Neural crest cell (in vitro differentiated cells): ENCODE results near the gene CAB39. TPM values are rescaled to one million over a fixed set of nuclear protein-coding genes. Genes with fewer than 3 reads are reported as not detected.

Experiments
- DNase-seq: peaks from one replicate; pipeline ENCODE4 v3.0.0; 2021; ENCODE audit warnings: low read depth, mixed read lengths, low spot score
- H3K27ac Mint-ChIP-seq: one replicate; pipeline ENCODE4 v1.8.0; 2021; ENCODE audit warnings: mild to moderate bottlenecking, mixed read lengths; ENCODE audit not compliant: unreplicated experiment
- H3K27me3 Mint-ChIP-seq: 2 replicates; pipeline ENCODE4 v1.8.0; 2021; ENCODE audit warnings: low read depth, mild to moderate bottlenecking, mixed read lengths
- H3K36me3 Mint-ChIP-seq: 2 replicates; pipeline ENCODE4 v1.8.0; 2021; ENCODE audit warnings: low read depth, mild to moderate bottlenecking, mixed read lengths
- H3K4me1 Mint-ChIP-seq: 2 replicates; pipeline ENCODE4 v1.8.0; 2021; ENCODE audit warnings: mixed read lengths
- H3K4me3 Mint-ChIP-seq: one replicate; pipeline ENCODE4 v1.8.0; 2021; ENCODE audit warnings: mild to moderate bottlenecking, mixed read lengths
- H3K9me3 Mint-ChIP-seq: 2 replicates; pipeline ENCODE4 v1.8.0; 2021; ENCODE audit warnings: mixed read lengths
- total RNA-seq: library from RNA; stranded (reverse); gene quantifications from 2 replicates; pipeline ENCODE4 v1.2.1, GENCODE V29; 2021
- TF ChIP-seq, protein P1 (sequence below): fragments of 200-600 bp; sonication (generic); conservative IDR thresholded peaks from 2 replicates; pipeline ENCODE4 v1.5.0; 2021; ENCODE audit warnings: antibody characterized with exemption, mild to moderate bottlenecking

Gene CAB39
- total RNA-seq, 1 donor from 2014 or later = 40.6 TPM

- Mint-ChIP-seq H3K4me3 (no peak overlapping the region), H3K4me1 (no peaks in the 10 kb centered on the region), H3K27me3 (no peaks in the 10 kb centered on the region), H3K36me3 (no peaks in the 10 kb centered on the region), H3K27ac (no peak overlapping the region), H3K9me3 (no peaks in the 10 kb centered on the region)
- TF ChIP-seq, protein P1, sequence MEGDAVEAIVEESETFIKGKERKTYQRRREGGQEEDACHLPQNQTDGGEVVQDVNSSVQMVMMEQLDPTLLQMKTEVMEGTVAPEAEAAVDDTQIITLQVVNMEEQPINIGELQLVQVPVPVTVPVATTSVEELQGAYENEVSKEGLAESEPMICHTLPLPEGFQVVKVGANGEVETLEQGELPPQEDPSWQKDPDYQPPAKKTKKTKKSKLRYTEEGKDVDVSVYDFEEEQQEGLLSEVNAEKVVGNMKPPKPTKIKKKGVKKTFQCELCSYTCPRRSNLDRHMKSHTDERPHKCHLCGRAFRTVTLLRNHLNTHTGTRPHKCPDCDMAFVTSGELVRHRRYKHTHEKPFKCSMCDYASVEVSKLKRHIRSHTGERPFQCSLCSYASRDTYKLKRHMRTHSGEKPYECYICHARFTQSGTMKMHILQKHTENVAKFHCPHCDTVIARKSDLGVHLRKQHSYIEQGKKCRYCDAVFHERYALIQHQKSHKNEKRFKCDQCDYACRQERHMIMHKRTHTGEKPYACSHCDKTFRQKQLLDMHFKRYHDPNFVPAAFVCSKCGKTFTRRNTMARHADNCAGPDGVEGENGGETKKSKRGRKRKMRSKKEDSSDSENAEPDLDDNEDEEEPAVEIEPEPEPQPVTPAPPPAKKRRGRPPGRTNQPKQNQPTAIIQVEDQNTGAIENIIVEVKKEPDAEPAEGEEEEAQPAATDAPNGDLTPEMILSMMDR = no peak
- DNase-seq = no peak
Measured at GRCh38 chr2:230734247-230735175, 21.9 kb downstream of the CAB39 start.

DNA sequence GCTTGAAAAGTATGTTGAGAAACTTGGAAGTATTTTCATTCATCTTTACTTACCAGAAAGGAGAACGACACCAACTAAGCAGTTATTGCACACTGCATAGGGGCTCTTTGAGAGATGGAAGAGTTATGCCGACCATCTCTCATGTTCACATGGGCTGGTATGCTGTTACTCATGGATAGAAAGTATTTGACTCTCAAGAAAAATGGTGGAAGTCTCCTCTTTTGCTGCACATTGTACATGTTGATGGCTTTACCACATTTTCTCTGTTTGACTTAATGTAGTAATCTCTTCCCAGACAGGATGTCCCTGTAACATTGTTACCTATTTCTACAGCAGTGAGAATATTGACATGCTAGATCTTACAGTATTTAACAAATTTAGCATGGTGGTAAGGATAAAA lies 23.2 kb downstream of the CAB39 start:
- Mint-ChIP-seq H3K27me3 (no peaks in the 10 kb centered on the region), H3K27ac (no peak overlapping the region), H3K4me1 (no peaks in the 10 kb centered on the region), H3K4me3 (no peak overlapping the region), H3K36me3 (peaks cover 3% of the 10 kb centered on the region), H3K9me3 (no peaks in the 10 kb centered on the region)
- DNase-seq = no peak
- TF ChIP-seq, protein P1 = no peak

DNA sequence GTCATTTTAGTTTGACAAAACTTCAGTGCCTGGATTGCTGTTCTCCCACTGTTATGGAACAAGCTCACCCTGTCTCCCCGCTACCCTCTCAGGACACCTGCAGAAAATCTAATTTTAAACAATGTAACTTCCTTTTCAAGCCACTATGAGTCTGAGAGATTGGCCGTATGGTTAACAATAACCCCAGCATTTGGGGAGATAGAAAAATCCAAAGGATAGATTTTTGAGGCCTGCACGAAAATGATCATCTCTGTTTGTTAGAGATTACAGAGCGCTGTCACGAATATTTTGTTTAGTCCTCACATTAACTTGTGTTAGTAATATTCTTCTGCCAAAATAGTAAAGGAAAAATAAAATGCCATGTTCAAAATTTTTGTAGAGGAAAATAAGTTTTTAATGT lies 24.7 kb downstream of the CAB39 start:
- no peaks in the 10 kb centered on the region for H3K4me1 Mint-ChIP-seq
- no peaks in the 10 kb centered on the region for H3K9me3 Mint-ChIP-seq
- TF ChIP-seq, protein P1 = no peak

GRCh38 chr2:230737791-230738226 lies 25.2 kb downstream of the CAB39 start:
- DNase-seq = no peak
- no peaks in the 10 kb centered on the region for H3K27me3 Mint-ChIP-seq
- H3K9me3 Mint-ChIP-seq = no peaks in the 10 kb centered on the region
- TF ChIP-seq, protein P1 = no peak
- no peak overlapping the region for H3K4me3 Mint-ChIP-seq
- H3K36me3 Mint-ChIP-seq = peaks cover 3% of the 10 kb centered on the region
- H3K27ac Mint-ChIP-seq = no peak overlapping the region
- no peaks in the 10 kb centered on the region for H3K4me1 Mint-ChIP-seq

More for the DNA sequence above, 24.7 kb downstream of the CAB39 start:
- Mint-ChIP-seq H3K27me3 (no peaks in the 10 kb centered on the region), H3K4me3 (no peak overlapping the region), H3K36me3 (peaks cover 3% of the 10 kb centered on the region), H3K27ac (no peak overlapping the region)
- DNase-seq = no peak

GRCh38 chr2:230738391-230738811 lies 25.8 kb downstream of the CAB39 start:
- H3K9me3 Mint-ChIP-seq = no peaks in the 10 kb centered on the region
- TF ChIP-seq, protein P1 = no peak
- no peaks in the 10 kb centered on the region for H3K27me3 Mint-ChIP-seq
- no peak overlapping the region for H3K27ac Mint-ChIP-seq
- no peak overlapping the region for H3K4me3 Mint-ChIP-seq
- peaks cover 3% of the 10 kb centered on the region for H3K36me3 Mint-ChIP-seq
- DNase-seq = no peak
- H3K4me1 Mint-ChIP-seq = no peaks in the 10 kb centered on the region
